Mesendoderm (in vitro differentiated cells): ENCODE data around the gene TRAF5.
A peak's percentile ranks its signal among the peaks of the same experiment; 100 is the strongest.

ENCODE experiments used
- DNase-seq: peaks from one replicate; pipeline ENCODE4 v3.0.0; 2013
- H2AK5ac ChIP-seq: 2 replicates; pipeline ENCODE4 v1.6.1; 2013; ENCODE audit warnings: low read length, inconsistent platforms
- H2BK120ac ChIP-seq: 2 replicates; pipeline ENCODE4 v1.6.1; 2013; ENCODE audit warnings: low read depth, mild to moderate bottlenecking, low read length, moderate library complexity, mixed read lengths
- H2BK15ac ChIP-seq: replicated peaks from 2 replicates; pipeline ENCODE4 v1.6.1; 2013; ENCODE audit warnings: low read depth, mild to moderate bottlenecking, moderate library complexity
- H2BK5ac ChIP-seq: 2 replicates; pipeline ENCODE4 v1.6.1; 2013; ENCODE audit warnings: low read length, inconsistent platforms
- H3K18ac ChIP-seq: 2 replicates; pipeline ENCODE4 v1.6.1; 2013; ENCODE audit warnings: mild to moderate bottlenecking, low read length, mixed read lengths
- H3K23ac ChIP-seq: one replicate; pipeline ENCODE4 v1.6.1; 2013; ENCODE audit warnings: low read length
- H3K27ac ChIP-seq: 2 replicates; pipeline ENCODE4 v1.5.1; 2013; ENCODE audit warnings: low read depth, mild to moderate bottlenecking, inconsistent platforms, low read length, moderate library complexity
- H3K27me3 ChIP-seq: 2 replicates; pipeline ENCODE4 v1.6.1; 2013; ENCODE audit warnings: low read length, control low read depth, mild to moderate bottlenecking, inconsistent platforms; ENCODE audit not compliant: insufficient read depth, poor library complexity
- H3K36me3 ChIP-seq: 2 replicates; pipeline ENCODE4 v1.6.1; 2013; ENCODE audit warnings: low read length, inconsistent platforms; ENCODE audit not compliant: control insufficient read depth, insufficient read depth
- H3K4ac ChIP-seq: one replicate; pipeline ENCODE4 v1.6.1; 2013; ENCODE audit warnings: low read depth, mild to moderate bottlenecking, low read length, moderate library complexity
- H3K4me1 ChIP-seq: 2 replicates; pipeline ENCODE4 v1.6.1; 2013; ENCODE audit warnings: low read depth, low read length, inconsistent platforms; ENCODE audit not compliant: control insufficient read depth
- H3K4me2 ChIP-seq: 2 replicates; pipeline ENCODE4 v1.6.1; 2013; ENCODE audit warnings: low read length
- H3K4me3 ChIP-seq: 2 replicates; pipeline ENCODE4 v1.5.1; 2013; ENCODE audit warnings: mild to moderate bottlenecking, low read length
- H3K56ac ChIP-seq: one replicate; pipeline ENCODE4 v1.6.1; 2013; ENCODE audit warnings: low read length
- H3K79me1 ChIP-seq: 2 replicates; pipeline ENCODE4 v1.6.1; 2013; ENCODE audit warnings: low read length, inconsistent platforms
- H3K79me2 ChIP-seq: 2 replicates; pipeline ENCODE4 v1.6.1; 2013; ENCODE audit warnings: mild to moderate bottlenecking, low read length; ENCODE audit not compliant: control insufficient read depth, insufficient read depth
- H3K9ac ChIP-seq: 2 replicates; pipeline ENCODE4 v1.6.1; 2013; ENCODE audit warnings: low read length, inconsistent platforms
- H4K5ac ChIP-seq: one replicate; pipeline ENCODE4 v1.6.1; 2013; ENCODE audit warnings: low read length
- H4K8ac ChIP-seq: one replicate; pipeline ENCODE4 v1.6.1; 2013; ENCODE audit warnings: low read depth, mild to moderate bottlenecking, control low read depth, low read length, moderate library complexity
- WGBS: extraction: QIAGEN DNeasy Blood & Tissue Kit; methylation state at CpG from one replicate; pipeline ENCODE4 v1.1.7; 2013; ENCODE audit warnings: low lambda C conversion rate, missing lambda C conversion rate; ENCODE audit not compliant: insufficient coverage; ENCODE audit errors: extremely low coverage; 5-methylcytosine and 5-hydroxymethylcytosine counted together

TRAF5 gene

GRCh38 chr1:211343607-211344006, 17.0 kb downstream of the TRAF5 start:
- Histone ChIP-seq H3K79me2 (peaks cover 45% of the 10 kb centered on the region), H3K4me2 (no peak overlapping the region), H2BK15ac (no peak overlapping the region), H3K27me3 (no peaks in the 10 kb centered on the region), H3K23ac (no peak overlapping the region), H3K18ac (no peak overlapping the region), H3K36me3 (no peaks in the 10 kb centered on the region), H3K4ac (no peak overlapping the region), H3K79me1 (peaks cover 42% of the 10 kb centered on the region), H3K4me3 (no peak overlapping the region), H4K8ac (no peak overlapping the region), H3K4me1 (peaks cover 8% of the 10 kb centered on the region), H4K5ac (no peak overlapping the region), H3K9ac (no peak overlapping the region), H2AK5ac (no peak overlapping the region), H3K56ac (no peak overlapping the region), H3K27ac (no peak overlapping the region), H2BK5ac (no peak overlapping the region), H2BK120ac (no peak overlapping the region)
- DNase-seq, result peak; percentile 43
- no CpG with 5 or more reads among the region's 4 CpGs for WGBS

GRCh38 chr1:211344152-211344618, 17.6 kb downstream of the TRAF5 start:
- Histone ChIP-seq H3K4me3 (no peak overlapping the region), H3K4me1 (peaks cover 8% of the 10 kb centered on the region), H2BK120ac (no peak overlapping the region), H3K36me3 (no peaks in the 10 kb centered on the region), H2BK5ac (no peak overlapping the region), H3K4ac (no peak overlapping the region), H3K27me3 (no peaks in the 10 kb centered on the region), H4K8ac (no peak overlapping the region), H3K18ac (no peak overlapping the region), H2BK15ac (no peak overlapping the region), H3K27ac (no peak overlapping the region), H3K56ac (no peak overlapping the region), H3K23ac (no peak overlapping the region), H3K4me2 (no peak overlapping the region), H2AK5ac (no peak overlapping the region), H3K9ac (no peak overlapping the region), H3K79me1 (peaks cover 38% of the 10 kb centered on the region), H4K5ac (no peak overlapping the region), H3K79me2 (peaks cover 41% of the 10 kb centered on the region)
- no peak for DNase-seq
- no CpG with 5 or more reads among the region's 6 CpGs for WGBS

GRCh38 chr1:211345719-211346118, 19.1 kb downstream of the TRAF5 start:
- H2BK5ac ChIP-seq, result no peak overlapping the region
- no peak overlapping the region for H3K4me3 ChIP-seq
- no peak overlapping the region for H4K5ac ChIP-seq
- no CpG with 5 or more reads among the region's 2 CpGs for WGBS
- no peak overlapping the region for H3K27ac ChIP-seq
- no peak overlapping the region for H3K18ac ChIP-seq
- H3K27me3 ChIP-seq, result no peaks in the 10 kb centered on the region
- H3K4me1 ChIP-seq, result peaks cover 8% of the 10 kb centered on the region
- no peak overlapping the region for H2BK15ac ChIP-seq
- peaks cover 40% of the 10 kb centered on the region for H3K79me2 ChIP-seq
- H3K4me2 ChIP-seq, result no peak overlapping the region
- no peaks in the 10 kb centered on the region for H3K36me3 ChIP-seq
- H3K79me1 ChIP-seq, result peaks cover 34% of the 10 kb centered on the region
- H2BK120ac ChIP-seq, result no peak overlapping the region
- H2AK5ac ChIP-seq, result no peak overlapping the region
- H3K4ac ChIP-seq, result no peak overlapping the region
- DNase-seq, result peak; percentile 79
- H4K8ac ChIP-seq, result no peak overlapping the region
- no peak overlapping the region for H3K23ac ChIP-seq
- H3K56ac ChIP-seq, result no peak overlapping the region
- peak overlapping the region; percentile 33 for H3K9ac ChIP-seq

- H3K4me2 ChIP-seq, result no peak overlapping the region
- no peak overlapping the region for H3K4ac ChIP-seq
- H2BK120ac ChIP-seq, result no peak overlapping the region
- H3K36me3 ChIP-seq, result no peaks in the 10 kb centered on the region
- no peak overlapping the region for H4K8ac ChIP-seq
- no peak overlapping the region for H3K56ac ChIP-seq
- H3K4me1 ChIP-seq, result peaks cover 8% of the 10 kb centered on the region
- H3K23ac ChIP-seq, result no peak overlapping the region
- H3K79me2 ChIP-seq, result peaks cover 30% of the 10 kb centered on the region
- DNase-seq, result no peak
- H3K4me3 ChIP-seq, result no peak overlapping the region
- H2AK5ac ChIP-seq, result no peak overlapping the region
- no peak overlapping the region for H3K18ac ChIP-seq
- no peak overlapping the region for H3K27ac ChIP-seq
- H4K5ac ChIP-seq, result no peak overlapping the region
- no peak overlapping the region for H2BK15ac ChIP-seq
- WGBS, result no CpG with 5 or more reads among the region's 4 CpGs
- H3K79me1 ChIP-seq, result peaks cover 25% of the 10 kb centered on the region
- no peak overlapping the region for H3K9ac ChIP-seq
- no peaks in the 10 kb centered on the region for H3K27me3 ChIP-seq
- H2BK5ac ChIP-seq, result no peak overlapping the region
Observed at GRCh38 chr1:211347077-211347844, 20.6 kb downstream of the TRAF5 start.

GRCh38 chr1:211348547-211348946, 21.9 kb downstream of the TRAF5 start:
- H3K4me1 ChIP-seq, result peaks cover 8% of the 10 kb centered on the region

GRCh38 chr1:211349741-211350140, 23.1 kb downstream of the TRAF5 start:
- Histone ChIP-seq H2AK5ac (no peak overlapping the region), H3K56ac (no peak overlapping the region), H4K8ac (no peak overlapping the region), H2BK5ac (no peak overlapping the region), H3K4me1 (peaks cover 8% of the 10 kb centered on the region), H3K4me3 (no peak overlapping the region), H3K23ac (no peak overlapping the region), H3K27me3 (no peaks in the 10 kb centered on the region), H3K18ac (no peak overlapping the region), H4K5ac (no peak overlapping the region), H3K4ac (no peak overlapping the region), H2BK15ac (no peak overlapping the region), H2BK120ac (no peak overlapping the region), H3K79me1 (peaks cover 21% of the 10 kb centered on the region), H3K36me3 (no peaks in the 10 kb centered on the region), H3K9ac (no peak overlapping the region), H3K27ac (no peak overlapping the region), H3K4me2 (no peak overlapping the region), H3K79me2 (peaks cover 21% of the 10 kb centered on the region)
- DNase-seq, result no peak
- no CpG with 5 or more reads among the region's 2 CpGs for WGBS

More at GRCh38 chr1:211348547-211348946, 21.9 kb downstream of the TRAF5 start:
- Histone ChIP-seq H4K8ac (no peak overlapping the region), H3K9ac (no peak overlapping the region), H3K79me2 (peaks cover 29% of the 10 kb centered on the region), H3K56ac (no peak overlapping the region), H3K18ac (no peak overlapping the region), H3K4ac (no peak overlapping the region), H3K27ac (no peak overlapping the region), H4K5ac (no peak overlapping the region), H3K23ac (no peak overlapping the region), H3K27me3 (no peaks in the 10 kb centered on the region), H2BK15ac (no peak overlapping the region), H3K4me2 (no peak overlapping the region), H3K79me1 (peaks cover 23% of the 10 kb centered on the region), H3K36me3 (no peaks in the 10 kb centered on the region), H3K4me3 (no peak overlapping the region), H2AK5ac (no peak overlapping the region), H2BK5ac (no peak overlapping the region), H2BK120ac (no peak overlapping the region)
- no peak for DNase-seq
